ENCODE results near the gene RABGAP1L. TPM values are rescaled to one million over a fixed set of nuclear protein-coding genes. Genes with fewer than 3 reads are reported as not detected.

RABGAP1L gene
- total RNA-seq, 1 experiment from 2014 or later: 57.4 TPM

- H3K79me2 ChIP-seq (ENCODE audit: low read depth): no peaks in the 10 kb centered on the region
- TF ChIP-seq CTCF (conservative IDR thresholded peaks at IDR 0.05) (no peak), EZH2 (IDR thresholded peaks at IDR 0.05; ENCODE audit: low read depth) (no peak)
- H3K27me3 ChIP-seq (ENCODE audit: insufficient read depth, low read depth): no peaks in the 10 kb centered on the region
- H3K9me2 ChIP-seq (ENCODE audit: insufficient read depth): no peaks in the 10 kb centered on the region
- CTCF ChIA-PET: no interaction called here
- peaks cover 31% of the 10 kb centered on the region for H3K4me1 ChIP-seq (replicated peaks; ENCODE audit: insufficient read depth)
- peaks cover 14% of the 10 kb centered on the region; the same call in 1 of the 2 replicates for H3F3A ChIP-seq (ENCODE audit: insufficient read depth, low read depth)
- POLR2A ChIA-PET (ENCODE audit: unreplicated experiment): no interaction called here
- H3K9me3 ChIP-seq (ENCODE audit: insufficient read depth, low read depth): no peaks in the 10 kb centered on the region
- intact Hi-C loops (cut with micrococcal nuclease; ENCODE audit: unreplicated experiment): no loop called here
- no peak overlapping the region for H3K4me2 ChIP-seq
- H4K20me1 ChIP-seq (ENCODE audit: insufficient read depth): no peaks in the 10 kb centered on the region
- no peaks in the 10 kb centered on the region for H3K36me3 ChIP-seq (ENCODE audit: low read depth)
- H3K27ac ChIP-seq: no peak overlapping the region
- no peak overlapping the region for H2AFZ ChIP-seq
- no TSS peak for BruUV-seq (replicated peaks)
- no peak overlapping the region for H3K4me3 ChIP-seq
- DNase-seq: no peak
Observed at GRCh38 chr1:175036476-175036875, 877.2 kb downstream of the RABGAP1L start.

GRCh38 chr1:175037416-175037815 is 878.1 kb downstream of the RABGAP1L start:
- CTCF ChIA-PET: no interaction called here
- Histone ChIP-seq H3K4me1 (replicated peaks; ENCODE audit: insufficient read depth) (peaks cover 31% of the 10 kb centered on the region), H3K27me3 (ENCODE audit: insufficient read depth, low read depth) (no peaks in the 10 kb centered on the region), H3K36me3 (ENCODE audit: low read depth) (no peaks in the 10 kb centered on the region), H3K4me3 (no peak overlapping the region), H2AFZ (no peak overlapping the region), H3K9me3 (ENCODE audit: insufficient read depth, low read depth) (no peaks in the 10 kb centered on the region), H3F3A (ENCODE audit: insufficient read depth, low read depth) (peaks cover 14% of the 10 kb centered on the region; the same call in 1 of the 2 replicates), H3K79me2 (ENCODE audit: low read depth) (no peaks in the 10 kb centered on the region), H4K20me1 (ENCODE audit: insufficient read depth) (no peaks in the 10 kb centered on the region), H3K4me2 (no peak overlapping the region), H3K9me2 (ENCODE audit: insufficient read depth) (no peaks in the 10 kb centered on the region), H3K27ac (no peak overlapping the region)
- no peak for DNase-seq
- BruUV-seq (replicated peaks): no TSS peak
- intact Hi-C loops (cut with micrococcal nuclease; ENCODE audit: unreplicated experiment): no loop called here
- TF ChIP-seq CTCF (conservative IDR thresholded peaks at IDR 0.05) (no peak), EZH2 (IDR thresholded peaks at IDR 0.05; ENCODE audit: low read depth) (no peak)
- POLR2A ChIA-PET (ENCODE audit: unreplicated experiment): no interaction called here

GRCh38 chr1:175040324-175040879 is 881.1 kb downstream of the RABGAP1L start:
- Histone ChIP-seq H2AFZ (no peak overlapping the region), H3K4me1 (replicated peaks; ENCODE audit: insufficient read depth) (peaks cover 10% of the 10 kb centered on the region), H3K27ac (no peak overlapping the region), H3K79me2 (ENCODE audit: low read depth) (no peaks in the 10 kb centered on the region), H4K20me1 (ENCODE audit: insufficient read depth) (no peaks in the 10 kb centered on the region), H3K27me3 (ENCODE audit: insufficient read depth, low read depth) (no peaks in the 10 kb centered on the region), H3F3A (ENCODE audit: insufficient read depth, low read depth) (peaks cover under 1% of the 10 kb centered on the region; the same call in 1 of the 2 replicates), H3K36me3 (ENCODE audit: low read depth) (no peaks in the 10 kb centered on the region), H3K4me3 (no peak overlapping the region), H3K9me3 (ENCODE audit: insufficient read depth, low read depth) (no peaks in the 10 kb centered on the region), H3K4me2 (no peak overlapping the region), H3K9me2 (ENCODE audit: insufficient read depth) (no peaks in the 10 kb centered on the region)
- no peak for DNase-seq
- no peak for TF ChIP-seq CTCF (conservative IDR thresholded peaks at IDR 0.05)
- no peak for TF ChIP-seq EZH2 (IDR thresholded peaks at IDR 0.05; ENCODE audit: low read depth)
- intact Hi-C loops (cut with micrococcal nuclease; ENCODE audit: unreplicated experiment): no loop called here
- ChIA-PET CTCF (no interaction called here), POLR2A (ENCODE audit: unreplicated experiment) (no interaction called here)
- no TSS peak for BruUV-seq (replicated peaks)
